Adipose tissue (tissue), 3 donors: Measurements from ENCODE around the gene C1QTNF9B. TPM values are rescaled to one million over a fixed set of nuclear protein-coding genes. Genes with fewer than 3 reads are reported as not detected.
"Not testable (repeated sequence)": the region's sequence is repeated elsewhere in the genome, so short reads cannot be mapped to it uniquely, and the experiment has no call there.

ENCODE experiments used
- H3K27ac ChIP-seq: one replicate; pipeline ENCODE4 v1.5.1; 2013; ENCODE audit warnings: low read depth, low read length
- WGBS, 3 donors: extraction: QIAGEN DNeasy Blood & Tissue Kit; methylation state at CpG; one replicate each; pipeline ENCODE4 v1.1.7; 2013; 5-methylcytosine and 5-hydroxymethylcytosine counted together
- polyA plus RNA-seq, 3 donors: library from polyadenylated mRNA; stranded (reverse); fragments of 200-250 nt; gene quantifications; one replicate each; pipeline ENCODE4 v1.2.3, GENCODE V29; 2013
- donor health status: healthy with polysubstance abuse.
- donor health status: Bipolar disorder and iron deficiency.
- donor health status: healthy.

C1QTNF9B gene
- 1 to 10 TPM in 1 of 3 donors, under 1 TPM in 2; 0.39 to 1.3 (median 0.94) TPM for polyA plus RNA-seq

DNA sequence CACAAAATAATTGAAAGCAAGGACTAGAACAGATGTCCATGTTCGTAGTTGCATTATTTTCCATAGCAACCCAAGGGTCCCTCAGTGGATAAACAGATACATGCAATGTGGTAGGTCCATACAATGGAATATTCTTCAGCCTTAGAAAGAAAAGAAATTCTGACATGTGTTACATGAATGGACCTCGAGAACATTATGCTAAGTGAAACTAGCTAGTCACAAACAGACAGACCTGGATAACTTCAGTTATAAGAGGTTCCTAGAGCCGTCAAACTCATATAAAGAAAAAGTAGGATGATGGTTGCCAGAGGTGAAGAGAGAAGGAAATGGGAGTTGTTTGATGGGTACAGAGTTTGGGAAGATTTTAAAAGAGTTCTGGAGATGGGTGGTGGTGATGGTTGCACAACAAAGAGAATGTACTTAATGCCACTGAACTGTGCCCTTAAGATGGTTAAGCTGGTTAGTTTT is at the start of gene C1QTNF9B:
Gene C1QTNF9B (minus strand): TSS at position 51 of the 468 bp plus-strand sequence.
- WGBS, 3 donors = 70 to 84% (median 79%) methylated on average over 3 of the region's 3 CpGs
- H3K27ac ChIP-seq = not testable (repeated sequence)

DNA sequence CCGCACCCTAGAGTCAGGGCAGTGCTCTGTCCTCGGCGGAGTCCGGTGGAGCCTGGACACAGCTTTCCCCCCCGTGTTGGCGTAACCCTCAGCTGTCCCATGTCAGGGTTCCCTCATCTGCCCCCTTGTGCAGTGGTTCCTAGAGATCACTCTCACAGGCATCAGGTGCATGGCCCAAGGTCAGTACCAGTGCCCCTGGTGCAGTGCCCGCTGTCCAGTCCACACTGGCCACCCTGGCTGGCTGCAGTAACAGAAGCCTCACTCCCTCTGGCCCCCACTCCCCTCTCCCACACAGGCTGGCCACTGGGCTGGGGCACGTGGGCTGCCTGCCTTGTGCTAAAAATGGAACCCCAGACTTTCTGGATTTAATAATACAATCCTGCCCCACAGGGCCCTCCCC is 49.6 kb upstream of the C1QTNF9B start:
- no peak overlapping the region for H3K27ac ChIP-seq
- WGBS, 3 donors = 88 to 93% (median 88%) methylated on average over 8 of the region's 8 CpGs

DNA sequence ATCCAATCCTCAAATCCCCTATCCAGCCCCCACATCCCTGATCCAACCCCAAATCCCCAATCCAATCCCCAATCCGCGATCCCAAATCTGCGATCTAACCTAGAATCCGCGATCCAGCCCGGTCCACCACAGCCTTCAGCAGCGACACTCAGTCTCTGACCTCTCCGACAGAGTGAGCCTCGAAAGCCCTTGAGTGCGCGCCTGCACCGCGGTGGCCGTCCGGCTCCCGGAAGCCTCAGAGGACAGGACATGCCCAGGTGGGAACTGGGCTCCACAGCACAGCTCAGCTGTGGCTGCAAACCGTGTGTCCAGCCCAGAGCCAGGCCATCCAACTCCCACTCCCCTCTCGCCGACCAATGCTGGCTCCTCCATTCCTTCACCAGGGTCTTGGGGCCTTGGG is 48.8 kb upstream of the C1QTNF9B start:
- WGBS, 3 donors = 77 to 84% (median 79%) methylated on average over 19 of the region's 19 CpGs

DNA sequence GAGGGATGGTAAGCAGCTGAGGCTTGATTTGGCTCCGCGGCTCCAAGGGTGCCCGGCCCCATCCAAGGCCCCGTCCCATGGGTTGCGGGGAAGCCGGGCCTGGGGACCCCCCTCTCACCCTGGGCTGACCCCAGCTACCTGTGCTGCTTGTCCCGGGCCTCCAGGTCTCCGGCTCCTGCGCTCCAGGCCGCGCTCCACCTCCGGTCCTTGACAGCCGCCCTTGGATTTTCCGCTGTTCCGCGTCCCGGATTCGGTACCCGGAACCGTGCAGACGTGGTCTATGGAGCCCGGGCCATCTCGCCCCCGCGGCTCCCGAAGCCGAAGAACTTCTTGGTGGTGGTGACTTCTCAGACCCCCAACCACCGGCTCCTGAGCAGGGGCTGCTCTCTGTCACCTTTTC is 48.3 kb upstream of the C1QTNF9B start:
- H3K27ac ChIP-seq = no peak overlapping the region

More for the DNA sequence above, 48.8 kb upstream of the C1QTNF9B start:
- H3K27ac ChIP-seq = no peak overlapping the region

DNA sequence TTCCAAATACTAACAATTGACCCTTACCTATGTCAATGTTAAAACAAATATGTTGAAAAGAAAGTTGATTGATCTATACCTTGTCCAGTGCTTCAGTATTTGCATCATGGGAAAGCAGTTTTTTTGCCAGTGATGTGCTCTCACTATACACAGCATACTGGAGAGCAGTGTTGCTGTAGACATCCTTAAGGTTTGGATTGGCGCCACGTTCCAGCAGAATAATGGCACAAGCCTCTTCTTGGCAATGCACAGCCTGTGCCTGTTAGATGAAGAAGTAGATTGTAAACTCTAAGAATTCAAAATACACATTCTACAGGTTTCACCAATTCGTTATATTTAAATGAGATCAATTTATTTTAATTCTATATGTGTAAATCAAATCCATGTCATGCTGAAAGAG is 43.9 kb upstream of the C1QTNF9B start:
- 75 to 83% (median 83%) methylated on average over 3 of the region's 3 CpGs for WGBS, 3 donors
- H3K27ac ChIP-seq = no peak overlapping the region

More for the DNA sequence above, 48.3 kb upstream of the C1QTNF9B start:
- WGBS, 3 donors = 75 to 88% (median 78%) methylated on average over 28 of the region's 28 CpGs

DNA sequence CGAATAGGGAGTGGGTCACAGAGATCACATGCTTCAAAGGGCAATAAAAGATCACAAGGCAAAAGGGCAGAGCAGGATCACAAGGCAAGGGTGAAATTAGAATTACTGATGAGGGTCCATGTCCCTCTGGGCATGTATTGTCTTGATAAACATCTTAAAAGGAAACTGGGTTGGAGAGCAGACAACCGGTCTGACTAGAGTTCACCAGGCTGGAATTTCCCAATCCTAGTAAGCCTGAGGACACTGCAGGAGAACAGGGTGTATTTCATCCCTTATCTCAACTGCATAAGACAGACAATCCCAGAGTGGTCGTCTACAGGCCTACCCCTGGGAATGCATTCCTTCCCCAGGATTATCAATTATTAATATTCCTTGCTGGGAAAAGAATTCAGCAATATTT is 42.4 kb upstream of the C1QTNF9B start:
- not testable (repeated sequence) for H3K27ac ChIP-seq
- 43 to 66% (median 62%) methylated on average over 3 of the region's 3 CpGs for WGBS, 3 donors

DNA sequence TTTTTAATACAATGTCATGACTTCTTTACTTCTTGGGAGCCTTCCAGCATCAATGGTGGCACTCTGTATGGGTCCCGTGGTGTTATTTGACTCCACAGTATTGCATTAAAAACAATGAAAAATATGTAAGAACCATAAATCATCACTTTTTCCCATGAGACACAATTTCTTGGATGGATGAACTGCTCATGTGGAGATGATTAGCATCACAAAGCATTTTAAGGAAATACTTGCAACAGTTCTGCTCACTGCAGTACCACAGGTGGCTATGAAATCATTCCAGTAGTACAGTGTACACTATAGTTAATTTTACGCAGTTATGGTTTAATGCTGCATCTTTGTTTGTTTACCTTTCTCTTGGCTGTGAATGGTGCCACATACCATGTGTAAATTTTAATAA is 37.2 kb upstream of the C1QTNF9B start:
- WGBS, 3 donors = 71 to 75% (median 75%) methylated on average over 2 of the region's 2 CpGs
- H3K27ac ChIP-seq = no peak overlapping the region

DNA sequence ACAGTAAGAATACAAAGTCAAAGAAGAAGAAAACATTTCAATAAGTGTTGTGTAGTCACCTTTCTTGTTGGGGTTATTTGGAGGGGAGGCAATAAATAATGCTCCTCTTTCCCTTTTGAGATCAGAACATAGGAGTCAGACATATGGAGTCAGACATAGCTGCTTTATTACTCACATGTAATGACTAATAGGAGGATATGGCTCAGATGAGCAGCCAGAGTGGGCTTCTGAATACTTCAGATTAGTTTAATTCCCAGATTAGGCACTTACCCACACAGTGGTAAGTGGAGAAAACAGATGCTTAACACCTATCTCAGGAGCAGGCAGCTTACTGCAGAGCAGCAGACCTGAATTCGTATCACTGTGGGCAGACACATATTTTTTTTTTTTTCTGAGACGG is 31.7 kb upstream of the C1QTNF9B start:
- 95 to 100% (median 97%) methylated on average over 2 of the region's 2 CpGs for WGBS, 3 donors

DNA sequence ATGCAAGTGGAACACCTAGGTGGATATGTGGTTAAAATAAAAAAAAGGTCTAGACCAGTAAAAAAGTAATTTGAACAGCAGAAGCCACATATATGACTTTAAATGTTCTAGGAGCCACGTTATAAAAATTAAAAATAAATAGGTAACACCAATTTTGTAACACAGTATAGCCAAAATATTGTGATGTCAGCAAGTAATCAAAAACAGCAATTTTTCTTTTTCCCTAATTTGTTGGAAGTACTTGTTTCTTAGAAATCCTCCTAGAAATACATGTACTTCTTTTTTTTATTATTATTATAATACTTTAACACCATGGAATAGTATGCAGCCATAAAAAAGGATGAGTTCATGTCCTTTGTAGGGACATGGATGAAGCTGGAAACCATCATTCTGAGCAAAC is 25.7 kb upstream of the C1QTNF9B start:
- WGBS, 3 donors = 47 to 73% (median 70%) methylated on average over 1 of the region's 1 CpG
- no peak overlapping the region for H3K27ac ChIP-seq

More for the DNA sequence above, 31.7 kb upstream of the C1QTNF9B start:
- H3K27ac ChIP-seq = no peak overlapping the region

DNA sequence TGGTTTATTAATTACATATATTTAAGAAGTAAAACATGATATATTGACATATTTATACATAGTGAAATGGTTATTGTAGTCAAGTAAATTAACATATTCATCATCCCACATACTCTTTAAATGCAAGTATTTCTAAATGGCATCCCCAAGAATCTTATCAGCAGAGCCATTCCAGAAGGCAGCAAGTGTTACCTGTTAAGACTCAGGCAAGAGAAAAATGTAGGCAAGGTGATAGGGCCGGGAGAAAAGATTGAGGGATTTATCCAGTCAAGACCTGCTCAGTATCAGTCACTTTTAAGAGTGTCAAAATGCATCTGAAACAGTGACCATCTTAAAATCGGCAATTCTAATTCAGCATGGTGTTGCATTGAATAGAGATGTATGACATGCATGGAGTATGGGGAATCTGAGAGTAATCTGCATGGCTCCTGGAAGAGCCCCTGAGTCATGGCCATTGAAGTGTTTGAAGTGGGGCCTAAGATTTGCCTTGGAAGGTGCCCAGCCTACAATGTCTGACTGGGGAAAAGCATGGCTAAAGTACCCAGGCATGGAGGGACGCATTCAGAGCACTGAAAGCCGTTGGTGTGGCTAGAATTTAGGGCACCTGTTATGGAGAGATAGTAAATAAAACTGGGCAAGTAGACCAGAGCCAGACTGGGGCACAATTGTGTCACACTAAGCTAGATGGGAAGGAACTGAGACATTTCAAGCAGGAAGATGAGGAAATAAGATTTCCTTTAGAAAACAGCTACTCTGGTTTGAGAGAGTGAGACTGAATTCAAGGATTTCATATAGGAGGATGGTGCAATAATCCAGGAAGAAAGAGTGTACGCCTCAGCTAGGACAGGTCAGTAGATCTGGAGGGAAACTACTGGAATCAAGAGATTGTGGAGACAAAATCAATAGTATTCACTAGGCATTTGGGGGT is 25.0 kb upstream of the C1QTNF9B start:
- 57 to 69% (median 60%) methylated on average over 5 of the region's 5 CpGs for WGBS, 3 donors
- H3K27ac ChIP-seq = no peak overlapping the region

DNA sequence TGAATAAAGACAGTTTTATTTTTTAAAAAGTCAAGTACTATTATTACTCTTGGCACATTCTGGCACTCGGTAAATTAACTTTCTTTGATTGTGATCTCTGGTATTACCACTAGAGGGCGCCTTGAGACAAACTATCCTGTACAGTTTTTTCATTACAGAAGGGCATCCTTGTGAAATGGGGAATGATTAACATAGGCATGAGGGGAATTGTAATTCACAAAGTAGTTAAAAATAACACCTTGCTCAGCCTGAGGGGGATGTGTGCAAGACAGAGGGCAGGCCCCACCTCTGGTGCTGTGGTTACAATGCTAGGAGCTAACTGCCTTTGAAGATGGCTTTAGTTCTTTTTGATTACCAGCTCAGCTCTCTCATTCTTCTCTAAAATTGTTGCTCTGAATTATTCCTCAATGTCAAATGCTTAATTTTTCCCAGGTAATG is 24.2 kb upstream of the C1QTNF9B start:
- no peak overlapping the region for H3K27ac ChIP-seq
- 10 to 16% (median 13%) methylated on average over 2 of the region's 2 CpGs for WGBS, 3 donors

DNA sequence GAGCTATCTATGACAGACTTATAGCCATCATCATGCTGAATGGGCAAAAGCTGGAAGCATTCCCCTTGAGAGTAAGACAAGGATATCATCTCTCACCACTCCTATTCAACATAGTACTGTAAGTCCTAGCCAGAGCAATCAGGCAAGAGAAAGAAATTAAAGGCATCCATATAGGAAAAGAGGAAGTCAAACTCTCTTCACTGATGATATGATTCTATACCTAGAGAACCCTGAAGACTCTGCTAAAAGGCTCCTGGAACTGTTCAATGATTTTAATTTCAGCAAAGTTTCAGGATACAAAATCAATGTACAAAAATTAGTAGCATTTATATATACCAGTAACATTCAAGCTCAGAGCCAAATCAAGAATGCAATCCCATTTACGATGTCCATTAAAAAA is 21.7 kb upstream of the C1QTNF9B start:
- WGBS, 3 donors = 94 to 97% (median 95%) methylated on average over 1 of the region's 1 CpG
- no peak overlapping the region for H3K27ac ChIP-seq

DNA sequence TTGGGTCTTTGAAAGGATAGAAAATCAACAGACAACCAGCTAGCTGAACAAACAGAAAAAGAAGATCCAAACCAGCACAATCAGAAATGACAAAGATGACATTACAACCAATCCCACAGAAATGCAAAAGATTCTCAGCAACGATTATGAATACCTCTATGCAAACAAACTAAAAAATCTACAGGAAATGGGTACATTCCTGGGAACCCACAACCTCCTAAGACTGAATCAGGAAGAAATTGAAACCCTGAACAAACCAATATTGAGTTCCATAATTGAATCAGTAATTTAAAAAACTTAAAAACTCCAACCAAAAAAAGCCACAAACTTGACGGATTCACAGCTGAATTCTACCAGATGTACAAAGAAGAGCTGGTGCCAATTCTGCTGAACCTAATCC is 20.9 kb upstream of the C1QTNF9B start:
- H3K27ac ChIP-seq = no peak overlapping the region
- WGBS, 3 donors = 72 to 90% (median 88%) methylated on average over 2 of the region's 2 CpGs

DNA sequence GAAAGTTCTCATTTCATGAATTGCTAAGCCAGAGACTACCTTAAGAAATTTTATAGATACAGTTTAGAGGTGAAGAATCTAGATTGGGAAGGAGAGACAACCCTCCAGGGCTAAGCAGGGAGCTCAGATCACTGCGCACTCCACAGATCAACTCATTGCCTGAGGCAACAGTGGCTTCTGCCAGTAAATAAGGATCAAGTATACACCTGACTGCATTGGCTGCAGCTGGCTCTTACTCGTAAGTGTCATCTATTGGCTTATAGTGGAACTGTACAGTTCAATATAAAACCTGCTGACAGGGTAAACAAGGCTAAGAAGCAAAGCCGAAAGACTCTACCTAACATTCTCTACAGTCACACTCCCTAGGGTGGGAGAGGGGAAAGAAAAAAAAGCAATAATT is 18.0 kb upstream of the C1QTNF9B start:
- 75 to 96% (median 94%) methylated on average over 3 of the region's 3 CpGs for WGBS, 3 donors
- H3K27ac ChIP-seq = no peak overlapping the region

DNA sequence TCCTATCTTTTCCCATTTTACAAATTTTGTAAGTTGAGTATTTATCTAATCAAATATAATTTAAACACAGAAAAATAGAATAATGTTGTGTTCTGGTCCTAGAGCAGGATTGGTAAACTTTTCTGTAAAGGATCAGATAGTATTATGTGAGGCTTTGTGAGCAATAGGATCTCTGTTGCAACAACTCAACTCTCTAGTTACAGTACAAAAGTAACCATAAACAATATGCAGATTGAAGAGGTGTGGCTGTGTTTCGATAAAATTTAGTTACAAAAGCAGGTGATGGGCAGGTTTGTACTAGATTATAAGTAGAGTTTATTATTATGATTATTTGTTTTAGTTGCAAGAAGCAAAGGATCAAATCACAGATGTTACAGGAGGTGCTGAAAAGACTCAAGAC is 15.2 kb upstream of the C1QTNF9B start:
- H3K27ac ChIP-seq = no peak overlapping the region
- WGBS, 3 donors = 70 to 88% (median 77%) methylated on average over 1 of the region's 1 CpG

DNA sequence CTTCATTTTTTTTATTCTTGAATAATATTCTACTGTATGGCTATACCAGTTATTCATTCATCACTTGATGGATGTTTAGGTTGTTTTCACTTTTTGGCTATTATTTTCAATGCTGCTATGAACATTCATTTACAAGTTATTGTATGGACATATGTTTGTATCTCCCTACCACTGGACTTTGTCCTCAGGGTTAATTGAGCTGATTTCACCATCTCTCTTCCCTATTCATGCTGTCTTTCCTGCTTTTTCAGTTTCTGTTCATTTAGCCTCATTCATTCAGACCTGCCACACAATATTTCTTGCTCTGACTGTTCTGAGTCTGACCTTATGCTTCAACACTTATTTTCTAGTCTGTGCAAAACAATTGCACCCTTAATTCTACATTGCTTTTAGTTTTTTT is 12.3 kb upstream of the C1QTNF9B start:
- H3K27ac ChIP-seq = no peak overlapping the region

DNA sequence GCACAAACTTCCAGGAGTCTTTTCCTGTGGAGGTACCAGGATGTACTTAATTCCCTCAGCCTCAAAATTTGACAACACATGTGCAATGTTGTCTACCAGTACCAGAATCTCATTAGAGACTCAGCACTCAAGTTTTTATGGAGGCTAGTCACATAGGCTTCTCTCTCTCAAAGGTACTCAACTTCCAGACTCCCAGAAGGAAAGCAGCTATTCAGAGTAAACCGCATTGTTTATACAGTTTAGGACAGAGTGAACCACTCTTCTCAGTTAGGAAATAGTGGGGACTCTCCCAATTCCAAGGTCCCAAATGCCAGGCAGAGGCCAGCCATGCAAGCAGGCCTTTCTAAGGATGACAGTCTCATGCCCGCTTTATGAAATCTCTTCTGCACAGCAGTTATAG is 8.5 kb upstream of the C1QTNF9B start:
- no peak overlapping the region for H3K27ac ChIP-seq

DNA sequence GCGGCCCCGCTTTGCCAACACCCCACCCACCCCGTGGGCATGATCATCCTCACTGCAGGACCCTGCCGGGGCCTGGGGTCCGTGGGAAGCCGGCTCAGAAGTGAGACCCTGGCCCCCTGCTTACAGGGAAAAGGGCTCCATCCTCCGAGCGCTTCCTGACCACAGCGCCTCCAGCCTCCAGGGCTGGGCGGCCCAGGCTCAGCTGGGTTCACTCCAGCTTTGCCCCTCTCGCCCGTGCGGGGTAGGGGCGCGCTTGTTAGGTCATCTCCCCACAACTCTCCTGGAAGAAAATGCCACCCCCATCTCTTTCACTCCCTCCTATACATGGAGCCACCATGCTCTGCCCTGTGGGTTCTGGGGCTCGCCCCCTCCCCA is 6.6 kb upstream of the C1QTNF9B start:
- no peak overlapping the region for H3K27ac ChIP-seq
- 42 to 47% (median 45%) methylated on average over 15 to 16 of the region's 16 CpGs for WGBS, 3 donors

More for the DNA sequence above, 8.5 kb upstream of the C1QTNF9B start:
- WGBS, 3 donors = 91 to 96% (median 92%) methylated on average over 2 of the region's 2 CpGs

DNA sequence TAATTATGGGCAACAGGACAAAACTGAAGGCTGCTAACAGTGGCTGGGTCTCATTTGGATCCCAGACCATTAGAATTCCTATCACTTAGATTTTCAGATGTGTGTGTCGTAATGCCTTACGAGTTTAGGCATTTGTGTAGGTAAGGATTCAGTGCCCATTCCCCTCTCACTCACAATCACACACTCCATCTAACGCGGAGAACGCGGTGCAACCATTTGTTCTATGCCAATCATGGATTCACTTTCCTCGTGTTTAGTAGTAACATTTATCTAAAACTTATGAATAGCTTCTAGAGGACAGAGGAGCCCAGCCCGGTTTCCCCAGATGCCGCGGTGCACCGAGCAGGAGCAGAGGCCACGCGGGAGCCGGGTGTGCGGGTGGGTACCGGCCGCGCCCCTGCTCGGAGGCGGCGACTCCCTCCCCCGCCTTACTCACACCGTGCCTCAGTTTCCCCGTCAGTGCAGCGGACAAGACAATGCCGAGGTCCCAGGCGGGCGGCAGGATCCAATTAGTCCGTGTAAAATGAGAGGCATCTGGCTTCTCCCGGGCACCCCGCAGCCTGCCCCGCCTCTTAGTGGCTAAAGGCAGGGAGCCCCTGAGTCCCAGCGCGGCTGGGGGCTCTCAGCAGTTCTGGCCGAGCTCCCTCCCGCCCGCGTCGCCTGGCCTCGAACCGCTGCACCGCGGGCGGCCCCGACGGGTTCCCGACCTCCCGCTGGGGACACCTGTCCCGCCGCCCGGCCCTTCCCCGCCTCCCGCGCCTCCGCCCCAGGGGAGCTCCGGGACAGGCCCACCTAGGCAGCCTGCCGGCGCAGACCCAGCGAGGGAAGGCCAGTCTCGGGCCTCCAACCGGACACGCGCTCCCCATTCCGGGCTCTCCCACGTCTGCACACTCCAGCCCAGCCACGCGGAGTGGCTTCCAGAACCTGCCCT is 5.9 kb upstream of the C1QTNF9B start:
- no peak overlapping the region for H3K27ac ChIP-seq
- 10 to 12% (median 11%) methylated on average over 60 to 67 of the region's 67 CpGs for WGBS, 3 donors
